HG03039 (cell line): ENCODE measurements around the gene BAG3.
A peak's percentile ranks its signal among the peaks of the same experiment; 100 is the strongest.
"Not testable (repeated sequence)": the region's sequence is repeated elsewhere in the genome, so short reads cannot be mapped to it uniquely, and the experiment has no call there.

ENCODE experiments used
- ATAC-seq: cut with Tn5 transposase; IDR thresholded peaks from one replicate; pipeline ENCODE4 v1.9.1; 2021; ENCODE audit warnings: mild to moderate bottlenecking, moderate library complexity; ENCODE audit not compliant: unreplicated experiment

Gene BAG3

GRCh38 chr10:119689016-119689580, 37.9 kb downstream of the BAG3 start:
- no peak for ATAC-seq

- no peak for ATAC-seq
Measured at GRCh38 chr10:119691726-119692125, 40.5 kb downstream of the BAG3 start.

GRCh38 chr10:119693262-119693957, 42.2 kb downstream of the BAG3 start:
- no peak for ATAC-seq

- ATAC-seq, result no peak
Measured at GRCh38 chr10:119694608-119695007, 43.4 kb downstream of the BAG3 start.

GRCh38 chr10:119700321-119700954, 49.3 kb downstream of the BAG3 start:
- ATAC-seq, result peak; percentile 42

GRCh38 chr10:119701861-119702260, 50.7 kb downstream of the BAG3 start:
- ATAC-seq, result no peak

- no peak for ATAC-seq
Measured at GRCh38 chr10:119702583-119702982, 51.4 kb downstream of the BAG3 start.

GRCh38 chr10:119703903-119704508, 52.8 kb downstream of the BAG3 start:
- no peak for ATAC-seq

- ATAC-seq, result no peak
Measured at GRCh38 chr10:119705434-119705831, 54.3 kb downstream of the BAG3 start.

- no peak for ATAC-seq
Measured at GRCh38 chr10:119706521-119707278, 55.5 kb downstream of the BAG3 start.

GRCh38 chr10:119707331-119707730, 56.2 kb downstream of the BAG3 start:
- not testable (repeated sequence) for ATAC-seq

- ATAC-seq, result not testable (repeated sequence)
Measured at GRCh38 chr10:119710935-119711334, 59.8 kb downstream of the BAG3 start.

- no peak for ATAC-seq
Measured at GRCh38 chr10:119713744-119714483, 62.7 kb downstream of the BAG3 start.

GRCh38 chr10:119714484-119714816, 63.3 kb downstream of the BAG3 start:
- ATAC-seq, result no peak

- ATAC-seq, result no peak
Measured at GRCh38 chr10:119715628-119716505, 64.7 kb downstream of the BAG3 start.

GRCh38 chr10:119723161-119723560, 72.0 kb downstream of the BAG3 start:
- ATAC-seq, result no peak

GRCh38 chr10:119723624-119724023, 72.4 kb downstream of the BAG3 start:
- no peak for ATAC-seq

- ATAC-seq, result no peak
Measured at GRCh38 chr10:119724593-119725516, 73.7 kb downstream of the BAG3 start.

GRCh38 chr10:119725517-119725827, 74.3 kb downstream of the BAG3 start:
- ATAC-seq, result no peak
